ENCODE data around the gene PCDHA8.
A peak's percentile ranks its signal among the peaks of the same experiment; 100 is the strongest.
"Not testable (repeated sequence)": the region's sequence is repeated elsewhere in the genome, so short reads cannot be mapped to it uniquely, and the experiment has no call there.

PCDHA8 gene, protein sequence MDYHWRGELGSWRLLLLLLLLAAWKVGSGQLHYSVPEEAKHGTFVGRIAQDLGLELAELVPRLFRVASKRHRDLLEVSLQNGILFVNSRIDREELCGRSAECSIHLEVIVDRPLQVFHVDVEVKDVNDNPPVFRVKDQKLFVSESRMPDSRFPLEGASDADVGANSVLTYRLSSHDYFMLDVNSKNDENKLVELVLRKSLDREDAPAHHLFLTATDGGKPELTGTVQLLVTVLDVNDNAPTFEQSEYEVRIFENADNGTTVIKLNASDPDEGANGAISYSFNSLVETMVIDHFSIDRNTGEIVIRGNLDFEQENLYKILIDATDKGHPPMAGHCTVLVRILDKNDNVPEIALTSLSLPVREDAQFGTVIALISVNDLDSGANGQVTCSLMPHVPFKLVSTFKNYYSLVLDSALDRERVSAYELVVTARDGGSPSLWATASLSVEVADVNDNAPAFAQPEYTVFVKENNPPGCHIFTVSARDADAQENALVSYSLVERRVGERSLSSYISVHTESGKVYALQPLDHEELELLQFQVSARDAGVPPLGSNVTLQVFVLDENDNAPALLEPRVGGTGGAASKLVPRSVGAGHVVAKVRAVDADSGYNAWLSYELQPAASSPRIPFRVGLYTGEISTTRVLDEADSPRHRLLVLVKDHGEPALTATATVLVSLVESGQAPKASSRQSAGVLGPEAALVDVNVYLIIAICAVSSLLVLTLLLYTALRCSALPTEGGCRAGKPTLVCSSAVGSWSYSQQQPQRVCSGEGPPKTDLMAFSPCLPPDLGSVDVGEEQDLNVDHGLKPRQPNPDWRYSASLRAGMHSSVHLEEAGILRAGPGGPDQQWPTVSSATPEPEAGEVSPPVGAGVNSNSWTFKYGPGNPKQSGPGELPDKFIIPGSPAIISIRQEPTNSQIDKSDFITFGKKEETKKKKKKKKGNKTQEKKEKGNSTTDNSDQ

DNA sequence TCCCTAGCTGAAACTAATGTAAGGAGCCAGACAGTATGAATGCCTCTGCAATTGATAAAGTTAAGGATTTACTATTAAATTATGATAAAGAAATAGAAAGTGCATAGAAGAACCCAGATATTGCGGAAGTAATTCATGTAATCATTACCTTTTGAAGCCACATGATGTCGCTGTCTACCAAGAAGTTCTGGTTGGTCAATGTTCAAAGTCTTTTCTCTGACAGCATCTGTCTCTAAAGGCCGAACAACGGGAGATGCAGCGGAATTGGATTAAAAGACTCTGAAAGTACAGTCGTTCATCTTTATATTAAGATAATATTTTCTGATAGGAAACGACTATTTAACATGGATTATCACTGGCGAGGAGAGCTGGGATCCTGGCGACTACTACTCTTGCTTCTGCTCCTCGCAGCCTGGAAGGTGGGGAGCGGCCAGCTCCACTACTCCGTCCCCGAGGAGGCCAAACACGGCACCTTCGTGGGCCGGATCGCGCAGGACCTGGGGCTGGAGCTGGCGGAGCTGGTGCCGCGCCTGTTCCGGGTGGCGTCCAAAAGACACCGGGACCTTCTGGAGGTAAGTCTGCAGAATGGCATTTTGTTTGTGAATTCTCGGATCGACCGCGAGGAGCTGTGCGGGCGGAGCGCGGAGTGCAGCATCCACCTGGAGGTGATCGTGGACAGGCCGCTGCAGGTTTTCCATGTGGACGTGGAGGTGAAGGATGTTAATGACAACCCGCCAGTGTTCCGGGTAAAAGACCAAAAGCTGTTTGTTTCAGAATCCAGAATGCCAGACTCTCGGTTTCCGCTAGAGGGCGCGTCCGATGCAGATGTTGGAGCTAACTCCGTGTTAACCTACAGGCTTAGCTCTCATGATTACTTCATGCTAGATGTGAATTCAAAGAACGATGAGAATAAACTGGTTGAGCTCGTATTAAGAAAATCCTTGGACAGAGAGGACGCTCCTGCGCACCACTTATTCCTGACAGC is at the start of gene PCDHA8:
Gene PCDHA8 (plus strand): TSS at position 210 of the 985 bp plus-strand sequence. CDS start 135 bp downstream, at position 345.
- DNase-seq, result peak in 4 of 58 donors; percentile 1 to 33 (median 22)

DNA sequence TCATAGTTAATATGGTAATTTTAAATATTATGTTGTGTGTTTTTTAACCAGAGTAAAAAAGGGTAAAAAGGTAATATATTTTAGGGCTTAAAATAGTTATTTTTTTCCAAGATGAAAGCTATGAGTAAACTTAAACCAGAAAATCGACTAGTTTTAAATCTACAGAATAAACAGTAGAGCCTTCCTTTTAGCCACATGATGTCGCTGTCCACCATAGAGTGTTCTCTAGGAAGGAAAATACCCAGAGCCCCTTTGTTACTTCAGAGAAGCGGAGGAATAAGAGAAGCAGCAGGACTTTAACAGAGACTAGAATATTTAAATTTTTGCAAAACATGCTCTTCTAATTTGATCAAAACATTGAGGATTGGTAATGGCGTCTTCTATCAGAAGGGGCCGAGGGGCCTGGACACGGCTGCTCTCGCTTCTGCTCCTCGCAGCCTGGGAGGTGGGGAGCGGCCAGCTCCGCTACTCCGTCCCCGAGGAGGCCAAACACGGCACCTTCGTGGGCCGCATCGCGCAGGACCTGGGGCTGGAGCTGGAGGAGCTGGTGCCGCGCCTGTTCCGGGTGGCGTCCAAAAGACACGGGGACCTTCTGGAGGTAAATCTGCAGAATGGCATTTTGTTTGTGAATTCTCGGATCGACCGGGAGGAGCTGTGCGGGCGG is 46.3 kb upstream of the PCDHA8 start, which contains the start of gene PCDHA2:
Gene PCDHA2 (plus strand): TSS at position 258 of the 664 bp plus-strand sequence.
- DNase-seq, result no peak

DNA sequence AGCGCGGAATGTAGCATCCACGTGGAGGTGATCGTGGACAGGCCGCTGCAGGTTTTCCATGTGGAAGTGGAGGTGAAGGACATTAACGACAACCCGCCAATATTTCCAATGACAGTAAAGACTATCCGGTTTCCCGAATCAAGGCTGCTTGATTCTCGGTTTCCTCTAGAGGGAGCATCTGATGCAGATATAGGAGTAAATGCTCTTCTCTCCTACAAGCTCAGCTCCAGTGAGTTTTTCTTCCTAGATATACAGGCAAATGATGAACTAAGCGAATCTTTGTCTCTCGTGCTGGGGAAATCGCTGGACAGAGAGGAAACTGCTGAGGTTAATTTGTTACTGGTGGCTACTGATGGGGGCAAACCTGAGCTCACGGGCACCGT is 45.7 kb upstream of the PCDHA8 start:
- DNase-seq, result no peak

DNA sequence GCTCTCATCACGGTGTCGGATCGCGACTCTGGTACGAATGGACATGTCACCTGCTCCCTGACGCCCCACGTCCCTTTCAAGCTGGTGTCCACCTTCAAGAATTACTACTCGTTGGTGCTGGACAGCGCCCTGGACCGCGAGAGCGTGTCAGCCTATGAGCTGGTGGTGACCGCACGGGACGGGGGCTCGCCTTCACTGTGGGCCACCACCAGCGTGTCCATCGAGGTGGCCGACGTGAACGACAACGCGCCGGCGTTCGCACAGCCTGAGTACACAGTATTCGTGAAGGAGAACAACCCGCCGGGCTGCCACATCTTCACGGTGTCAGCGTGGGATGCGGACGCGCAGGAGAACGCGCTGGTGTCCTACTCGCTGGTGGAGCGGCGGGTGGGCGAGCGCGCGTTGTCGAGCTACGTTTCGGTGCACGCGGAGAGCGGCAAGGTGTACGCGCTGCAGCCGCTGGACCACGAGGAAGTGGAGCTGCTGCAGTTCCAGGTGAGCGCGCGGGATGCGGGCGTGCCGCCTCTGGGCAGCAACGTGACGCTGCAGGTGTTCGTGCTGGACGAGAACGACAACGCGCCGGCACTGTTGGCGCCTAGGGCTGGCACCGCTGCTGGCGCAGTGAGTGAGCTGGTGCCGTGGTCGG is 44.8 kb upstream of the PCDHA8 start:
- not testable (repeated sequence) for DNase-seq

DNA sequence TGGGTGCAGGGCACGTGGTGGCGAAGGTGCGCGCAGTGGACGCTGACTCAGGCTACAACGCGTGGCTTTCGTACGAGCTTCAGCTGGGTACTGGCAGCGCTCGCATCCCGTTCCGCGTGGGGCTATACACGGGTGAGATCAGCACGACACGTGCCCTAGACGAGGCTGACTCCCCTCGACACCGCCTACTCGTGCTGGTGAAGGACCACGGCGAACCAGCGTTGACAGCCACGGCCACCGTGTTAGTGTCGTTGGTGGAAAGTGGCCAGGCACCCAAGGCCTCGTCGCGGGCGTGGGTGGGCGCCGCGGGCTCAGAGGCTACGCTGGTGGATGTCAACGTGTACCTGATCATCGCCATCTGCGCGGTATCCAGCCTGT is 44.3 kb upstream of the PCDHA8 start:
- DNase-seq, result no peak

DNA sequence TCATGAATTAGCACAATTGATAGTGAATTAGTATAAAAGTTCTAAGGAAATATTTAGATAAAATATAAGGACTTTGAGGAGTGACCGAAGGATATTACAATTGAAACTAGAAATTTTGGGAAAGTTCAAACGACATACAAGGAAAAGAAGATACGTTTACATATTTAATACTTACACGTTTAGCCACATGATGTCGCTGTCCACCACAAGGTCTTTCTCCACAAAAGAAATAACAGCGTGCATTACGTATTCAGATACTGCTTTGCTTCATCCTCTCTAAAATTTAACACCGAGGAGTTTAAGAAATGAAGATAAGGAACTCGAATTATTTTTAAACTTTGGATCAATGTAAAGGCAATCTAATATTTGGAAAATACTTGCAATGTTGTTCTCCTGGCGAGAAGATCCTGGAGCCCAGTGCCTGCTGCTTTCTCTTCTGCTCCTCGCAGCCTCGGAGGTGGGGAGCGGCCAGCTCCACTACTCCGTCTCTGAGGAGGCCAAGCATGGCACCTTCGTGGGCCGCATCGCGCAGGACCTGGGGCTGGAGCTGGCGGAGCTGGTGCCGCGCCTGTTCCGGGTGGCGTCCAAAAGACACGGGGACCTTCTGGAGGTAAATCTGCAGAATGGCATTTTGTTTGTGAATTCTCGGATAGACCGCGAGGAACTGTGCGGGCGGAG is 40.0 kb upstream of the PCDHA8 start, which contains the start of gene PCDHA3:
Gene PCDHA3 (plus strand): TSS at position 242 of the 678 bp plus-strand sequence.
- peak in 1 of 58 donors; percentile 13 for DNase-seq

DNA sequence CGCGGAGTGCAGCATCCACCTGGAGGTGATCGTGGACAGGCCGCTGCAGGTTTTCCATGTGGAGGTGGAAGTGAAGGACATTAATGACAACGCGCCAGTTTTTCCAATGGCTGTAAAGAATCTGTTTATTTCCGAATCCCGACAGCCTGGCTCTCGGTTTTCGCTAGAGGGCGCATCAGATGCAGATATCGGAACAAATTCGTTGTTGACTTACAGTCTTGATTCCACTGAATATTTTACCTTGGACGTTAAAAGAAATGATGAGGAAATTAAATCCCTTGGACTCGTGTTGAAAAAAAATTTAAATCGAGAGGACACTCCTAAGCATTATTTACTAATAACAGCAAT is 39.5 kb upstream of the PCDHA8 start:
- DNase-seq, result peak in 3 of 58 donors; percentile 8 to 25 (median 25)

DNA sequence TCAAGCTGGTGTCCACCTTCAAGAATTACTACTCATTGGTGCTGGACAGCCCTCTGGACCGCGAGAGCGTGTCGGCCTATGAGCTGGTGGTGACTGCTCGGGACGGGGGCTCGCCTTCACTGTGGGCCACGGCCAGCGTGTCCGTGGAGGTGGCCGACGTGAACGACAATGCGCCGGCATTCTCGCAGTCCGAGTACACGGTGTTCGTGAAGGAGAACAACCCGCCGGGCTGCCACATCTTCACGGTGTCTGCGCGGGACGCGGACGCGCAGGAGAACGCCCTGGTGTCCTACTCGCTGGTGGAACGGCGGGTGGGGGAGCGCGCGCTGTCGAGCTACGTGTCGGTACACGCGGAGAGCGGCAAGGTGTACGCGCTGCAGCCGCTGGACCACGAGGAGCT is 38.6 kb upstream of the PCDHA8 start:
- not testable (repeated sequence) for DNase-seq

DNA sequence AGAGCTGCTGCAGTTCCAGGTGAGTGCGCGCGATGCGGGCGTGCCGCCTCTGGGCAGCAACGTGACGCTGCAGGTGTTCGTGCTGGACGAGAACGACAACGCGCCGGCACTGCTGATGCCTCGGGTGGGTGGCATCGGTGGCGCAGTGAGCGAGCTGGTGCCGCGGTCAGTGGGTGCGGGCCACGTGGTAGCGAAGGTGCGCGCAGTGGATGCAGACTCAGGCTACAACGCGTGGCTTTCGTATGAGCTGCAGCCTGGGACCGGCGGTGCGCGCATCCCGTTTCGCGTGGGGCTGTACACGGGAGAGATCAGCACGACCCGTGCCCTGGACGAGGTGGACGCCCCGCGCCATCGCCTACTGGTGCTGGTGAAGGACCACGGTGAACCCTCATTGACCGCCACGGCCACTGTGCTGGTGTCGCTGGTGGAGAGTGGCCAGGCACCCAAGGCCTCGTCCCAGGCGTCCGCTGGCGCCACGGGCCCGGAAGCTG is 38.2 kb upstream of the PCDHA8 start:
- DNase-seq, result no peak

DNA sequence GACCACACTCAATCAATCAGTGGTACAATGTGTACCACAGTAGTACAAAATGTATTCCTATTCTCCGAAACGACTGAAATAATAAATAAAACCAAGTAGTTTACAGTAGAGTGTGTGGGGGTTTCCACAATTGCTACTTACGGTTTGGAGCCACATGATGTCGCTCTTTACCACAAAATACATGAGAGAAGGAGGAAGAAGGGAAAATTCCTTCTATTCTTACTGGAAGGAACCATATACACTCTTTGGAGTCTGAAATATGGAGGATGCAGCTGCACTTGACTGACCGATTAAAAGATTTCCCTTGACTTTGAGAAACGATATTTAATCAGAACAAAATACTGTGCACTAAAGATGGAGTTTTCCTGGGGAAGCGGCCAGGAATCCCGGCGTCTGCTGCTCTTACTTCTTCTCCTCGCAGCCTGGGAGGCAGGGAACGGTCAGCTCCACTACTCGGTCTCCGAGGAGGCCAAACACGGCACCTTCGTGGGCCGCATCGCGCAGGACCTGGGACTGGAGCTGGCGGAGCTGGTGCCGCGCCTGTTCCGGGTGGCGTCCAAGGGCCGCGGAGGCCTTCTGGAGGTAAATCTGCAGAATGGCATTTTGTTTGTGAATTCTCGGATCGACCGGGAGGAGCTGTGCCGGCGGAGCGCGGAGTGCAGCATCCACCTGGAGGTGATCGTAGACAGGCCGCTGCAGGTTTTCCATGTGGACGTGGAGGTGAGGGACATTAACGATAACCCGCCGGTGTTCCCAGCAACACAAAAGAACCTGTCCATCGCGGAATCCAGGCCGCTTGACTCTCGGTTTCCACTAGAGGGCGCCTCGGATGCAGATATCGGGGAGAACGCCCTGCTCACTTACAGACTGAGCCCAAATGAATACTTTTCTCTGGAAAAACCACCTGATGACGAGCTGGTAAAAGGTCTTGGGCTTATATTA is 33.9 kb upstream of the PCDHA8 start, which contains the start of gene PCDHA4:
Gene PCDHA4 (plus strand): TSS at position 235 of the 942 bp plus-strand sequence.
- peak in 16 of 58 donors; percentile 1 to 57 (median 26) for DNase-seq

DNA sequence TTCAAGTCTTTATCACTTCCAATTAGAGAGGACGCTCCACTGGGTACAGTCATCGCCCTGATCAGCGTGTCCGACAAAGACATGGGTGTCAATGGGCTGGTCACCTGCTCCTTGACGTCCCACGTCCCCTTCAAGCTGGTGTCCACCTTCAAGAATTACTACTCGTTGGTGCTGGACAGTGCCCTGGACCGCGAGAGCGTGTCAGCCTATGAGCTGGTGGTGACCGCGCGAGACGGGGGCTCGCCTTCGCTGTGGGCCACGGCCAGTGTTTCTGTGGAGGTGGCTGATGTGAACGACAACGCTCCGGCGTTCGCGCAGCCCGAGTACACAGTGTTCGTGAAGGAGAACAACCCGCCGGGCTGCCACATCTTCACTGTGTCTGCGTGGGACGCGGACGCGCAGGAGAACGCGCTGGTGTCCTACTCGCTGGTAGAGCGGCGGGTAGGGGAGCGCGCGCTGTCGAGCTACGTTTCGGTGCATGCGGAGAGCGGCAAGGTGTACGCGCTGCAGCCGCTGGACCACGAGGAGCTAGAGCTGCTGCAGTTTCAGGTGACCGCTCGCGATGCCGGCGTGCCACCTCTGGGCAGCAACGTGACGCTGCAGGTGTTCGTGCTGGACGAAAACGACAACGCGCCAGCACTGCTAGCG is 32.6 kb upstream of the PCDHA8 start:
- DNase-seq, result not testable (repeated sequence)

DNA sequence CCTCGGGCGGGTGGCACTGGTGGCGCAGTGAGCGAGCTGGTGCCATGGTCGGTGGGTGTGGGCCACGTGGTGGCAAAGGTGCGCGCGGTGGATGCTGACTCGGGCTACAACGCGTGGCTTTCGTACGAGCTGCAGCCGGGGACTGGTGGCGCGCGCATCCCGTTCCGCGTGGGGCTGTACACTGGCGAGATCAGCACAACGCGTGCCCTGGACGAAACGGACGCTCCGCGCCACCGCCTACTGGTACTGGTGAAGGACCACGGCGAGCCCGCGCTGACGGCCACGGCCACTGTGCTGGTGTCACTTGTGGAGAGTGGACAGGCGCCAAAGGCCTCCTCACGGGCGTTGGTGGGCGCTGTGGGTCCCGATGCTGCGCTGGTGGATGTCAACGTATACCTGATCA is 32.1 kb upstream of the PCDHA8 start:
- no peak for DNase-seq

DNA sequence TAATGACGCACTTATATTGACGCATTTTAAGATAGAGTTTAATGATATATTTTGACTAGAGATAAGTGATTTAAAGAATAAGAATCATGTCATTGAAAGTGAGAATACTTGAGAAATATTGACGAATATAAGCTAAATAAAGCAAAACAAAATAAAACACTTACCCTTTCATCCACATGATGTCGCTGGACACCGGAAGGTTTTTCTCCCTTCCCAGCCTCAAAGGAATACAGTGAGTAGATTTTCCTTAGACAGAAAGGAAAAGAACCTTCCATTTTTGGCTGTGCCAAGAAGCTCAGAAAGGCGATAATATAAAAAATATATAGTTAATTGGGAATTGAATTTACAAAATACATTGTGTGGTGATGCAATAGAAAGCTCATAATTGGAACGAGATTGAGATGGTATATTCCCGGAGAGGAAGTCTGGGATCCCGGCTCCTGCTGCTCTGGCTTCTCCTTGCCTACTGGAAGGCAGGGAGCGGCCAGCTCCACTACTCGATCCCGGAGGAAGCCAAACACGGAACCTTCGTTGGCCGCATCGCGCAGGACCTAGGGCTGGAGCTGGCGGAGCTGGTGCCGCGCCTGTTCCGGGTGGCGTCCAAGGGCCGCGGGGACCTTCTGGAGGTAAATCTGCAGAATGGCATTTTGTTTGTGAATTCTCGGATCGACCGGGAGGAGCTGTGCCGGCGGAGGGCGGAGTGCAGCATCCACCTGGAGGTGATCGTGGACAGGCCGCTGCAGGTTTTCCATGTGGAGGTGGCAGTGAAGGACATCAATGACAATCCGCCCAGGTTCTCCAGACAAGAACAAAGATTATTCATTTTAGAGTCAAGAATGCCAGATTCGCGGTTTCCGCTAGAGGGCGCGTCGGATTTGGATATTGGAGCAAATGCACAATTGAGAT is 19.4 kb upstream of the PCDHA8 start, which contains the start of gene PCDHA5:
Gene PCDHA5 (plus strand): TSS at position 239 of the 906 bp plus-strand sequence.
- peak in 3 of 58 donors; percentile 22 to 59 (median 23) for DNase-seq

DNA sequence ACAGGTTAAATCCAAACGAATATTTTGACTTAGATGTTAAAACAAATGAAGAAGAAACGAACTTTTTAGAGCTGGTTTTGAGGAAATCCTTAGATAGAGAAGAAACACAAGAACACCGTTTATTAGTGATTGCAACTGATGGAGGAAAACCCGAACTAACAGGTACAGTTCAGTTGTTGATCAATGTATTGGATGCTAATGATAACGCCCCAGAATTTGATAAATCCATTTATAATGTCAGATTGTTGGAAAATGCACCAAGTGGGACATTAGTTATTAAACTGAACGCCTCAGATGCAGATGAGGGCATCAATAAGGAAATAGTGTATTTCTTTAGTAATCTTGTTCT is 18.7 kb upstream of the PCDHA8 start:
- DNase-seq, result no peak

DNA sequence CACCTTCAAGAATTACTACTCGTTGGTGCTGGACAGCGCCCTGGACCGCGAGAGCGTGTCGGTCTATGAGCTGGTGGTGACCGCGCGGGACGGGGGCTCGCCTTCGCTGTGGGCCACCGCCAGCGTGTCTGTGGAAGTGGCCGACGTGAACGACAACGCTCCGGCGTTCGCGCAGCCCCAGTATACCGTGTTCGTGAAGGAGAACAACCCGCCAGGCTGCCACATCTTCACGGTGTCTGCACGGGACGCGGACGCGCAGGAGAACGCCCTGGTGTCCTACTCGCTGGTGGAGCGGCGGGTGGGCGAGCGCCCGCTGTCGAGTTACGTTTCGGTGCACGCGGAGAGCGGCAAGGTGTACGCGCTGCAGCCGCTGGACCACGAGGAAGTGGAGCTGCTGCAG is 18.0 kb upstream of the PCDHA8 start:
- DNase-seq, result not testable (repeated sequence)

DNA sequence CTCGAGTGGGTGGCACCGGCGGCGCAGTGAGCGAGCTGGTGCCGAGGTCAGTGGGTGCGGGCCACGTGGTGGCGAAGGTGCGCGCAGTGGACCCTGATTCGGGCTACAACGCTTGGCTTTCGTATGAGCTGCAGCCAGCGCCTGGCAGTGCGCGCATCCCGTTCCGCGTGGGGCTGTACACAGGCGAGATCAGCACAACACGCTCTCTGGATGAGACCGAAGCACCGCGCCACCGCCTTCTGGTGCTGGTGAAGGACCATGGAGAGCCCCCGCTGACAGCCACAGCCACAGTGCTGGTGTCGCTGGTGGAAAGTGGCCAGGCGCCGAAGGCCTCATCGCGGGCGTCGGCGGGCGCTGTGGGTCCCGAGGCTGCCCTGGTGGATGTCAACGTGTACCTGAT is 17.5 kb upstream of the PCDHA8 start:
- no peak for DNase-seq

Measured in anterior cingulate cortex (tissue), 58 donors.